Measurements from ENCODE around the gene SCUBE1.

SCUBE1 gene

GRCh38 chr22:43205261-43205691 is 137.9 kb downstream of the SCUBE1 start:
- H3K9me3 ChIP-seq = no peaks in the 10 kb centered on the region
- H3K27me3 ChIP-seq = peaks cover 12% of the 10 kb centered on the region
- no peaks in the 10 kb centered on the region for H3K4me1 ChIP-seq (ENCODE audit: control insufficient read depth in 1 of 2, insufficient read depth in 1 of 2, low read depth in 1 of 2, low read length in 1 of 2)
- H3K27ac ChIP-seq = no peak overlapping the region
- no peak overlapping the region for H3K4me3 ChIP-seq (ENCODE audit: low read depth in 1 of 2, low read length in 1 of 2)
- no peak for TF ChIP-seq CTCF (IDR thresholded peaks at IDR 0.05)
- no peaks in the 10 kb centered on the region for H3K36me3 ChIP-seq

GRCh38 chr22:43203471-43203981 is 139.6 kb downstream of the SCUBE1 start:
- Histone ChIP-seq H3K4me1 (ENCODE audit: control insufficient read depth in 1 of 2, insufficient read depth in 1 of 2, low read depth in 1 of 2, low read length in 1 of 2) (no peaks in the 10 kb centered on the region), H3K27me3 (peaks cover 12% of the 10 kb centered on the region), H3K9me3 (no peaks in the 10 kb centered on the region), H3K27ac (no peak overlapping the region), H3K36me3 (no peaks in the 10 kb centered on the region), H3K4me3 (ENCODE audit: low read depth in 1 of 2, low read length in 1 of 2) (no peak overlapping the region)
- no peak for TF ChIP-seq CTCF (IDR thresholded peaks at IDR 0.05)

GRCh38 chr22:43202756-43203410 is 140.3 kb downstream of the SCUBE1 start:
- no peaks in the 10 kb centered on the region for H3K36me3 ChIP-seq
- H3K27ac ChIP-seq = no peak overlapping the region
- no peak for TF ChIP-seq CTCF (IDR thresholded peaks at IDR 0.05)
- H3K4me1 ChIP-seq (ENCODE audit: control insufficient read depth in 1 of 2, insufficient read depth in 1 of 2, low read depth in 1 of 2, low read length in 1 of 2) = no peaks in the 10 kb centered on the region
- H3K27me3 ChIP-seq = peaks cover 12% of the 10 kb centered on the region
- H3K4me3 ChIP-seq (ENCODE audit: low read depth in 1 of 2, low read length in 1 of 2) = no peak overlapping the region
- no peaks in the 10 kb centered on the region for H3K9me3 ChIP-seq

- no peak for TF ChIP-seq CTCF (IDR thresholded peaks at IDR 0.05)
- H3K9me3 ChIP-seq = no peaks in the 10 kb centered on the region
- no peaks in the 10 kb centered on the region for H3K4me1 ChIP-seq (ENCODE audit: control insufficient read depth in 1 of 2, insufficient read depth in 1 of 2, low read depth in 1 of 2, low read length in 1 of 2)
- no peaks in the 10 kb centered on the region for H3K36me3 ChIP-seq
- no peak overlapping the region for H3K27ac ChIP-seq
- H3K27me3 ChIP-seq = peaks cover 15% of the 10 kb centered on the region
- no peak overlapping the region for H3K4me3 ChIP-seq (ENCODE audit: low read depth in 1 of 2, low read length in 1 of 2)
These were observed 140.8 kb downstream of the SCUBE1 start for GRCh38 chr22:43202326-43202725.

GRCh38 chr22:43201486-43202219 is 141.5 kb downstream of the SCUBE1 start:
- Histone ChIP-seq H3K4me1 (ENCODE audit: control insufficient read depth in 1 of 2, insufficient read depth in 1 of 2, low read depth in 1 of 2, low read length in 1 of 2) (no peaks in the 10 kb centered on the region), H3K27me3 (peaks cover 14% of the 10 kb centered on the region), H3K36me3 (no peaks in the 10 kb centered on the region), H3K4me3 (ENCODE audit: low read depth in 1 of 2, low read length in 1 of 2) (no peak overlapping the region), H3K9me3 (no peaks in the 10 kb centered on the region), H3K27ac (no peak overlapping the region)
- no peak for TF ChIP-seq CTCF (IDR thresholded peaks at IDR 0.05)
